Measurements from ENCODE around the gene WIZ. TPM values are rescaled to one million over a fixed set of nuclear protein-coding genes. Genes with fewer than 3 reads are reported as not detected.
A peak's percentile ranks its signal among the peaks of the same experiment; 100 is the strongest.

Gene WIZ
- total and polyA plus RNA-seq, 9 of the 15 experiments (the other 6 are each of a cell fraction or from before 2014, with no cell fraction given), result 0.06 to 37.5 (median 4.8) TPM

DNA sequence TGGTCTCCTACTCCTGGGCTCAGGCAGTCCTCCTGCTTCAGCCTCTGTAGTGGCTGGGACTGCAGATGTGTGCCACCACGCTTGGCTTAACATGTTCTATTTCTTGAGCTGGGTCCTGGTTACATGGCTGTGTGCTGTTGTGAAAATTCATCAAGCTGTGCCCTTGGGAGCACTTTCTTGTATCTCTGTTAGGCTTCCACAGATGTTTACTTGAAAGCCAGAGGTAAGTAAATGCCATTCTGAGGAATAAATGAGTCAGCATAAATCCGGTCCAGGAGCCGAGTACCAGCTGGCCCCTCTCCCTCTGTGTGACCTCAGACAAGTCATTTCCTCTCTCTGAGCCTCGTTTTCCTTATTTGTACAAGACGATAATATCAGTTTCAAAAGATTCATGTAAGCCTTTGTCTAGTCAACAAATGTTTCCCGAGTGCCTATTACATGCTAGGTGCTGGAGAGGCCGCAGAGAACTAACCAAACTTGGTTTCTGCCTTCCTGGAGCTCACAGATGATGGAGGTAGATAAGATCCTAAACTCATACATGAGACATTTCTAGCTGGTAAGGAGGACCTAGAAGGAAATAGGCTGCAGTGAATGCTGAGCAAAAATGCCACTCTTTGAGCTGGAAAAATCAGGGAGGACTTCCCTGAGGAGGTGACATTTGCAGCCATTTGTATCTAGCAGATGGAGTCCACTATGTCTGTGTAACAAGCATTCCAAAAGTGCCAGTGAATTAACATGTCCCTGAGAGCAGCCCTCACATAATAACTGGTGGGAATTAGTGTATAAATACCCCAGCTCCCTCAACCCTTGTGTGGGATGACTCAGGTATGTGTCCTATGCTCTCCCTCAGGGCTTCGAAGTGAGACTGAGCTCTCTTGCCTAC lies 17.3 kb upstream of the WIZ start (continued):
- TF ChIP-seq, protein P1, sequence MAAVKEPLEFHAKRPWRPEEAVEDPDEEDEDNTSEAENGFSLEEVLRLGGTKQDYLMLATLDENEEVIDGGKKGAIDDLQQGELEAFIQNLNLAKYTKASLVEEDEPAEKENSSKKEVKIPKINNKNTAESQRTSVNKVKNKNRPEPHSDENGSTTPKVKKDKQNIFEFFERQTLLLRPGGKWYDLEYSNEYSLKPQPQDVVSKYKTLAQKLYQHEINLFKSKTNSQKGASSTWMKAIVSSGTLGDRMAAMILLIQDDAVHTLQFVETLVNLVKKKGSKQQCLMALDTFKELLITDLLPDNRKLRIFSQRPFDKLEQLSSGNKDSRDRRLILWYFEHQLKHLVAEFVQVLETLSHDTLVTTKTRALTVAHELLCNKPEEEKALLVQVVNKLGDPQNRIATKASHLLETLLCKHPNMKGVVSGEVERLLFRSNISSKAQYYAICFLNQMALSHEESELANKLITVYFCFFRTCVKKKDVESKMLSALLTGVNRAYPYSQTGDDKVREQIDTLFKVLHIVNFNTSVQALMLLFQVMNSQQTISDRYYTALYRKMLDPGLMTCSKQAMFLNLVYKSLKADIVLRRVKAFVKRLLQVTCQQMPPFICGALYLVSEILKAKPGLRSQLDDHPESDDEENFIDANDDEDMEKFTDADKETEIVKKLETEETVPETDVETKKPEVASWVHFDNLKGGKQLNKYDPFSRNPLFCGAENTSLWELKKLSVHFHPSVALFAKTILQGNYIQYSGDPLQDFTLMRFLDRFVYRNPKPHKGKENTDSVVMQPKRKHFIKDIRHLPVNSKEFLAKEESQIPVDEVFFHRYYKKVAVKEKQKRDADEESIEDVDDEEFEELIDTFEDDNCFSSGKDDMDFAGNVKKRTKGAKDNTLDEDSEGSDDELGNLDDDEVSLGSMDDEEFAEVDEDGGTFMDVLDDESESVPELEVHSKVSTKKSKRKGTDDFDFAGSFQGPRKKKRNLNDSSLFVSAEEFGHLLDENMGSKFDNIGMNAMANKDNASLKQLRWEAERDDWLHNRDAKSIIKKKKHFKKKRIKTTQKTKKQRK (IDR thresholded peaks at IDR 0.05; ENCODE audit: borderline replicate concordance, low read depth, low read length), result no peak
- TF ChIP-seq EP400 (IDR thresholded peaks at IDR 0.05) (no peak), ZNF668 (CRISPR knock-in tag; IDR thresholded peaks at IDR 0.05) (no peak), RHOXF2B (CRISPR knock-in tag; conservative IDR thresholded peaks at IDR 0.05) (no peak), BRD9 (IDR thresholded peaks at IDR 0.05; ENCODE audit: low read depth, partially characterized antibody) (no peak), ZC3H11A (IDR thresholded peaks at IDR 0.05; ENCODE audit: low read depth, low read length) (no peak), TARDBP (IDR thresholded peaks at IDR 0.05) (no peak), BCOR (IDR thresholded peaks at IDR 0.05) (peak; percentile 90), ZNF239 (CRISPR knock-in tag; IDR thresholded peaks at IDR 0.05) (no peak)
- TF ChIP-seq, protein P2, sequence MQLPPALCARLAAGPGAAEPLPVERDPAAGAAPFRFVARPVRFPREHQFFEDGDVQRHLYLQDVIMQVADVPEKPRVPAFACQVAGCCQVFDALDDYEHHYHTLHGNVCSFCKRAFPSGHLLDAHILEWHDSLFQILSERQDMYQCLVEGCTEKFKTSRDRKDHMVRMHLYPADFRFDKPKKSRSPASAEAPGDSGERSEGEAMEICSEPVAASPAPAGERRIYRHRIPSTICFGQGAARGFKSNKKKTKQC (CRISPR knock-in tag; IDR thresholded peaks at IDR 0.05), result no peak
- TF ChIP-seq, protein P3, sequence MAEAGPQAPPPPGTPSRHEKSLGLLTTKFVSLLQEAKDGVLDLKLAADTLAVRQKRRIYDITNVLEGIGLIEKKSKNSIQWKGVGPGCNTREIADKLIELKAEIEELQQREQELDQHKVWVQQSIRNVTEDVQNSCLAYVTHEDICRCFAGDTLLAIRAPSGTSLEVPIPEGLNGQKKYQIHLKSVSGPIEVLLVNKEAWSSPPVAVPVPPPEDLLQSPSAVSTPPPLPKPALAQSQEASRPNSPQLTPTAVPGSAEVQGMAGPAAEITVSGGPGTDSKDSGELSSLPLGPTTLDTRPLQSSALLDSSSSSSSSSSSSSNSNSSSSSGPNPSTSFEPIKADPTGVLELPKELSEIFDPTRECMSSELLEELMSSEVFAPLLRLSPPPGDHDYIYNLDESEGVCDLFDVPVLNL (CRISPR knock-in tag; IDR thresholded peaks at IDR 0.05; ENCODE audit: low read depth), result no peak
- TF ChIP-seq, protein P4, sequence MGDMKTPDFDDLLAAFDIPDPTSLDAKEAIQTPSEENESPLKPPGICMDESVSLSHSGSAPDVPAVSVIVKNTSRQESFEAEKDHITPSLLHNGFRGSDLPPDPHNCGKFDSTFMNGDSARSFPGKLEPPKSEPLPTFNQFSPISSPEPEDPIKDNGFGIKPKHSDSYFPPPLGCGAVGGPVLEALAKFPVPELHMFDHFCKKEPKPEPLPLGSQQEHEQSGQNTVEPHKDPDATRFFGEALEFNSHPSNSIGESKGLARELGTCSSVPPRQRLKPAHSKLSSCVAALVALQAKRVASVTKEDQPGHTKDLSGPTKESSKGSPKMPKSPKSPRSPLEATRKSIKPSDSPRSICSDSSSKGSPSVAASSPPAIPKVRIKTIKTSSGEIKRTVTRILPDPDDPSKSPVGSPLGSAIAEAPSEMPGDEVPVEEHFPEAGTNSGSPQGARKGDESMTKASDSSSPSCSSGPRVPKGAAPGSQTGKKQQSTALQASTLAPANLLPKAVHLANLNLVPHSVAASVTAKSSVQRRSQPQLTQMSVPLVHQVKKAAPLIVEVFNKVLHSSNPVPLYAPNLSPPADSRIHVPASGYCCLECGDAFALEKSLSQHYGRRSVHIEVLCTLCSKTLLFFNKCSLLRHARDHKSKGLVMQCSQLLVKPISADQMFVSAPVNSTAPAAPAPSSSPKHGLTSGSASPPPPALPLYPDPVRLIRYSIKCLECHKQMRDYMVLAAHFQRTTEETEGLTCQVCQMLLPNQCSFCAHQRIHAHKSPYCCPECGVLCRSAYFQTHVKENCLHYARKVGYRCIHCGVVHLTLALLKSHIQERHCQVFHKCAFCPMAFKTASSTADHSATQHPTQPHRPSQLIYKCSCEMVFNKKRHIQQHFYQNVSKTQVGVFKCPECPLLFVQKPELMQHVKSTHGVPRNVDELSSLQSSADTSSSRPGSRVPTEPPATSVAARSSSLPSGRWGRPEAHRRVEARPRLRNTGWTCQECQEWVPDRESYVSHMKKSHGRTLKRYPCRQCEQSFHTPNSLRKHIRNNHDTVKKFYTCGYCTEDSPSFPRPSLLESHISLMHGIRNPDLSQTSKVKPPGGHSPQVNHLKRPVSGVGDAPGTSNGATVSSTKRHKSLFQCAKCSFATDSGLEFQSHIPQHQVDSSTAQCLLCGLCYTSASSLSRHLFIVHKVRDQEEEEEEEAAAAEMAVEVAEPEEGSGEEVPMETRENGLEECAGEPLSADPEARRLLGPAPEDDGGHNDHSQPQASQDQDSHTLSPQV (IDR thresholded peaks at IDR 0.05), result no peak
- TF ChIP-seq, protein P5, sequence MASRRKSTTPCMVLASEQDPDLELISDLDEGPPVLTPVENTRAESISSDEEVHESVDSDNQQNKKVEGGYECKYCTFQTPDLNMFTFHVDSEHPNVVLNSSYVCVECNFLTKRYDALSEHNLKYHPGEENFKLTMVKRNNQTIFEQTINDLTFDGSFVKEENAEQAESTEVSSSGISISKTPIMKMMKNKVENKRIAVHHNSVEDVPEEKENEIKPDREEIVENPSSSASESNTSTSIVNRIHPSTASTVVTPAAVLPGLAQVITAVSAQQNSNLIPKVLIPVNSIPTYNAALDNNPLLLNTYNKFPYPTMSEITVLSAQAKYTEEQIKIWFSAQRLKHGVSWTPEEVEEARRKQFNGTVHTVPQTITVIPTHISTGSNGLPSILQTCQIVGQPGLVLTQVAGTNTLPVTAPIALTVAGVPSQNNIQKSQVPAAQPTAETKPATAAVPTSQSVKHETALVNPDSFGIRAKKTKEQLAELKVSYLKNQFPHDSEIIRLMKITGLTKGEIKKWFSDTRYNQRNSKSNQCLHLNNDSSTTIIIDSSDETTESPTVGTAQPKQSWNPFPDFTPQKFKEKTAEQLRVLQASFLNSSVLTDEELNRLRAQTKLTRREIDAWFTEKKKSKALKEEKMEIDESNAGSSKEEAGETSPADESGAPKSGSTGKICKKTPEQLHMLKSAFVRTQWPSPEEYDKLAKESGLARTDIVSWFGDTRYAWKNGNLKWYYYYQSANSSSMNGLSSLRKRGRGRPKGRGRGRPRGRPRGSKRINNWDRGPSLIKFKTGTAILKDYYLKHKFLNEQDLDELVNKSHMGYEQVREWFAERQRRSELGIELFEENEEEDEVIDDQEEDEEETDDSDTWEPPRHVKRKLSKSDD (conservative IDR thresholded peaks at IDR 0.05; ENCODE audit: low read length), result no peak

Data from K562 (cell line).